Measurements from ENCODE around the gene RAI2. TPM values are rescaled to one million over a fixed set of nuclear protein-coding genes. Genes with fewer than 3 reads are reported as not detected.

The RAI2 gene
- total and polyA plus RNA-seq, 2 experiments from 2014 or later: 4.5 to 8.2 TPM

GRCh38 chrX:17805120-17805519 is 56.0 kb downstream of the RAI2 start:
- WGBS (ENCODE audit: low lambda C conversion rate, missing lambda C conversion rate): 54% methylated on average over 6 of the region's 6 CpGs
- Histone ChIP-seq H3K27ac (no peak overlapping the region), H3K4me3 (no peak overlapping the region), H3K79me2 (no peaks in the 10 kb centered on the region), H3K4me2 (no peak overlapping the region), H3K9me2 (replicated peaks; ENCODE audit: insufficient read depth) (no peaks in the 10 kb centered on the region), H3K36me3 (replicated peaks; ENCODE audit: insufficient read depth, low read depth) (no peaks in the 10 kb centered on the region), H3K27me3 (no peaks in the 10 kb centered on the region), H2AFZ (no peak overlapping the region), H4K20me1 (ENCODE audit: insufficient read depth, poor library complexity, severe bottlenecking) (no peaks in the 10 kb centered on the region), H3K9me3 (ENCODE audit: low read depth) (no peaks in the 10 kb centered on the region), H3K4me1 (ENCODE audit: insufficient read depth) (no peaks in the 10 kb centered on the region)
- no peak for DNase-seq (ENCODE audit: low spot score)
- TF ChIP-seq EZH2phosphoT487 (IDR thresholded peaks at IDR 0.05; ENCODE audit: low read depth, severe bottlenecking, unreplicated experiment) (no peak), CTCF (IDR thresholded peaks at IDR 0.05; ENCODE audit: poor library complexity) (no peak), EZH2 (IDR thresholded peaks at IDR 0.05; ENCODE audit: borderline replicate concordance) (no peak)

GRCh38 chrX:17803449-17803848 is 57.6 kb downstream of the RAI2 start:
- no peak overlapping the region for H3K4me2 ChIP-seq
- H3K36me3 ChIP-seq (replicated peaks; ENCODE audit: insufficient read depth, low read depth): no peaks in the 10 kb centered on the region
- H3K4me1 ChIP-seq (ENCODE audit: insufficient read depth): no peaks in the 10 kb centered on the region
- H3K9me3 ChIP-seq (ENCODE audit: low read depth): no peaks in the 10 kb centered on the region
- H3K27ac ChIP-seq: no peak overlapping the region
- no peaks in the 10 kb centered on the region for H3K79me2 ChIP-seq
- no peaks in the 10 kb centered on the region for H4K20me1 ChIP-seq (ENCODE audit: insufficient read depth, poor library complexity, severe bottlenecking)
- H3K27me3 ChIP-seq: no peaks in the 10 kb centered on the region
- TF ChIP-seq EZH2 (IDR thresholded peaks at IDR 0.05; ENCODE audit: borderline replicate concordance): no peak
- TF ChIP-seq EZH2phosphoT487 (IDR thresholded peaks at IDR 0.05; ENCODE audit: low read depth, severe bottlenecking, unreplicated experiment): no peak
- no peak for TF ChIP-seq CTCF (IDR thresholded peaks at IDR 0.05; ENCODE audit: poor library complexity)
- no peak overlapping the region for H2AFZ ChIP-seq
- 75% methylated on average over 4 of the region's 4 CpGs for WGBS (ENCODE audit: low lambda C conversion rate, missing lambda C conversion rate)
- no peak for DNase-seq (ENCODE audit: low spot score)
- H3K9me2 ChIP-seq (replicated peaks; ENCODE audit: insufficient read depth): no peaks in the 10 kb centered on the region
- no peak overlapping the region for H3K4me3 ChIP-seq

GRCh38 chrX:17802756-17803155 is 58.3 kb downstream of the RAI2 start:
- H3K79me2 ChIP-seq: no peaks in the 10 kb centered on the region
- no peak overlapping the region for H3K27ac ChIP-seq
- no peak overlapping the region for H3K4me3 ChIP-seq
- no peaks in the 10 kb centered on the region for H4K20me1 ChIP-seq (ENCODE audit: insufficient read depth, poor library complexity, severe bottlenecking)
- H2AFZ ChIP-seq: no peak overlapping the region
- no peaks in the 10 kb centered on the region for H3K27me3 ChIP-seq
- H3K9me2 ChIP-seq (replicated peaks; ENCODE audit: insufficient read depth): no peaks in the 10 kb centered on the region
- no peak for TF ChIP-seq CTCF (IDR thresholded peaks at IDR 0.05; ENCODE audit: poor library complexity)
- TF ChIP-seq EZH2 (IDR thresholded peaks at IDR 0.05; ENCODE audit: borderline replicate concordance): no peak
- TF ChIP-seq EZH2phosphoT487 (IDR thresholded peaks at IDR 0.05; ENCODE audit: low read depth, severe bottlenecking, unreplicated experiment): no peak
- H3K36me3 ChIP-seq (replicated peaks; ENCODE audit: insufficient read depth, low read depth): no peaks in the 10 kb centered on the region
- no peak overlapping the region for H3K4me2 ChIP-seq
- H3K4me1 ChIP-seq (ENCODE audit: insufficient read depth): no peaks in the 10 kb centered on the region
- H3K9me3 ChIP-seq (ENCODE audit: low read depth): no peaks in the 10 kb centered on the region
- no peak for DNase-seq (ENCODE audit: low spot score)
- 78% methylated on average over 7 of the region's 7 CpGs for WGBS (ENCODE audit: low lambda C conversion rate, missing lambda C conversion rate)

DNA sequence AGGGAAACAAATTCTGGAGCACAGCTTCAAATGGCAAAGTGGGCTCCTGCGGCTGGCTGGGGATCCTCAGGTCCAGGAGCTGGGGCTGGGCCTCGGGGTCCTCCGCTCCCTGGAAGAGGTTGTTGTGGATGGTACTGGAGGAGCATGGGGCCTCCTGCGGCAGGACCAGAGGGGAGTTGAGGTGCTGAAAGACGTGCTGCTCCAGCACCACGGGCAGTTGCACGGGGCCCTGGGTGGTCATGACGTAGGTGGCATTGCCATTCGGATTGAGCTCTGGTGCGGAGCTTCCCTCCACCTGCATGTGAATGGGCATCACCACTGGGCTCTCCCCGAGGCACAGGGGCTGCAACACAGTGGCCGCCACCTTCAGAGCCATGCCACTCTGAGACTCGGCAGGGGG is 59.7 kb downstream of the RAI2 start:
- Histone ChIP-seq H3K79me2 (no peaks in the 10 kb centered on the region), H3K9me2 (replicated peaks; ENCODE audit: insufficient read depth) (no peaks in the 10 kb centered on the region), H3K4me2 (no peak overlapping the region), H4K20me1 (ENCODE audit: insufficient read depth, poor library complexity, severe bottlenecking) (no peaks in the 10 kb centered on the region), H3K27ac (no peak overlapping the region), H3K9me3 (ENCODE audit: low read depth) (no peaks in the 10 kb centered on the region), H3K4me1 (ENCODE audit: insufficient read depth) (no peaks in the 10 kb centered on the region), H3K27me3 (no peaks in the 10 kb centered on the region), H3K36me3 (replicated peaks; ENCODE audit: insufficient read depth, low read depth) (no peaks in the 10 kb centered on the region), H3K4me3 (no peak overlapping the region), H2AFZ (no peak overlapping the region)
- TF ChIP-seq EZH2 (IDR thresholded peaks at IDR 0.05; ENCODE audit: borderline replicate concordance) (no peak), CTCF (IDR thresholded peaks at IDR 0.05; ENCODE audit: poor library complexity) (no peak), EZH2phosphoT487 (IDR thresholded peaks at IDR 0.05; ENCODE audit: low read depth, severe bottlenecking, unreplicated experiment) (no peak)
- no peak for DNase-seq (ENCODE audit: low spot score)
- WGBS (ENCODE audit: low lambda C conversion rate, missing lambda C conversion rate): 86% methylated on average over 13 of the region's 13 CpGs

Measured in hepatocyte (in vitro differentiated cells).